ENCODE data around the gene MARCKSL1.

The MARCKSL1 gene

DNA sequence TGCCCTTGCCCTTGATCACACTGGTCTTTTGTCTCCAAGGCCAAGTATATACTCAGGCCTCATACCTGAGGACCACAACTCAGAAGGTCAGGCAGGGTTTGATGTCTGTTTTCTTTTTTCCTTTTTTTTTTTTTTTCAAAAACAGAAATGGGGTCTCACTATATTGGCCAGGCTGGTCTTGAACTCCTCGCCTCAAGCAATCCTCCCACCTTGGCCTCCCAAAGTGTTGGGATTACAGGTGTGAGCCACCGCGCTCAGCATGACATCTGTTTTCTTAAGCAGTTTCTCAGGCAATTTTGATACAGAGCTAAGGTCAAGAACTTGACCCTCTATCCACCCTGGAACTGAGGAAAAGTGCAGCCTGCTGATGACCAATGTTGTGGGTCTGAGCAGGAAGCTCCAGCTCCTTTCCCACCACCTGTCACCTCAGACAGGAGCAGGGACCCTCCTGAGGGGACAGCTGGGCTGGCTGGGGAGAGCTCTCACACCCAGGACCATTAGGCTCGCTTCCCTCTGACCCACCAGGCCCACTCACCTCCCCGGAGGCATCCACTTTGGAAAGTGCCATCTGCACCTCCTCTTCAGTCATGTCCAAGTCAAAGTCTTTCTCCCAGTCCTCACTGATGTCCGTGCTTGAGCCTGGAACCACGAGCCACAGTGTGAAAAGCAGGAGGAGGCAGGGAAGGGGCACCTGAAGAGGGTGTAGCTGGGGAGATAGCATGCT is 32.0 kb upstream of the MARCKSL1 start:
- TF ChIP-seq CTCF (IDR thresholded peaks at IDR 0.05; ENCODE audit: control insufficient read depth, insufficient read depth, low read depth, low read length, missing control alignments) = no peak
- DNase-seq (ENCODE audit: low read depth) = no peak
- no peak overlapping the region for H3K4me3 ChIP-seq (ENCODE audit: control insufficient read depth, low read depth, low read length)

- H3K4me3 ChIP-seq (ENCODE audit: control insufficient read depth, low read depth, low read length) = no peak overlapping the region
- DNase-seq (ENCODE audit: low read depth) = no peak
- TF ChIP-seq CTCF (IDR thresholded peaks at IDR 0.05; ENCODE audit: control insufficient read depth, insufficient read depth, low read depth, low read length, missing control alignments) = no peak
Observed at GRCh38 chr1:32365445-32365844, 29.4 kb upstream of the MARCKSL1 start.

GRCh38 chr1:32364836-32365235 is 28.8 kb upstream of the MARCKSL1 start:
- DNase-seq (ENCODE audit: low read depth) = no peak
- no peak for TF ChIP-seq CTCF (IDR thresholded peaks at IDR 0.05; ENCODE audit: control insufficient read depth, insufficient read depth, low read depth, low read length, missing control alignments)
- H3K4me3 ChIP-seq (ENCODE audit: control insufficient read depth, low read depth, low read length) = no peak overlapping the region

GRCh38 chr1:32363713-32364112 is 27.7 kb upstream of the MARCKSL1 start:
- no peak overlapping the region for H3K4me3 ChIP-seq (ENCODE audit: control insufficient read depth, low read depth, low read length)
- TF ChIP-seq CTCF (IDR thresholded peaks at IDR 0.05; ENCODE audit: control insufficient read depth, insufficient read depth, low read depth, low read length, missing control alignments) = no peak
- DNase-seq (ENCODE audit: low read depth) = no peak

GRCh38 chr1:32362474-32363313 is 26.7 kb upstream of the MARCKSL1 start, which contains the start of the genes FAM229A and TSSK3:
TSS of gene FAM229A (minus strand) at chr1:32362485. CDS start at chr1:32362091, 394 bp downstream.
TSS of gene TSSK3 (plus strand) at chr1:32362539. CDS start at chr1:32362702, 163 bp downstream.
- TF ChIP-seq CTCF (IDR thresholded peaks at IDR 0.05; ENCODE audit: control insufficient read depth, insufficient read depth, low read depth, low read length, missing control alignments) = no peak
- H3K4me3 ChIP-seq (ENCODE audit: control insufficient read depth, low read depth, low read length) = peak within 1 kb of the TSS; percentile 33
- no peak for DNase-seq (ENCODE audit: low read depth)

DNA sequence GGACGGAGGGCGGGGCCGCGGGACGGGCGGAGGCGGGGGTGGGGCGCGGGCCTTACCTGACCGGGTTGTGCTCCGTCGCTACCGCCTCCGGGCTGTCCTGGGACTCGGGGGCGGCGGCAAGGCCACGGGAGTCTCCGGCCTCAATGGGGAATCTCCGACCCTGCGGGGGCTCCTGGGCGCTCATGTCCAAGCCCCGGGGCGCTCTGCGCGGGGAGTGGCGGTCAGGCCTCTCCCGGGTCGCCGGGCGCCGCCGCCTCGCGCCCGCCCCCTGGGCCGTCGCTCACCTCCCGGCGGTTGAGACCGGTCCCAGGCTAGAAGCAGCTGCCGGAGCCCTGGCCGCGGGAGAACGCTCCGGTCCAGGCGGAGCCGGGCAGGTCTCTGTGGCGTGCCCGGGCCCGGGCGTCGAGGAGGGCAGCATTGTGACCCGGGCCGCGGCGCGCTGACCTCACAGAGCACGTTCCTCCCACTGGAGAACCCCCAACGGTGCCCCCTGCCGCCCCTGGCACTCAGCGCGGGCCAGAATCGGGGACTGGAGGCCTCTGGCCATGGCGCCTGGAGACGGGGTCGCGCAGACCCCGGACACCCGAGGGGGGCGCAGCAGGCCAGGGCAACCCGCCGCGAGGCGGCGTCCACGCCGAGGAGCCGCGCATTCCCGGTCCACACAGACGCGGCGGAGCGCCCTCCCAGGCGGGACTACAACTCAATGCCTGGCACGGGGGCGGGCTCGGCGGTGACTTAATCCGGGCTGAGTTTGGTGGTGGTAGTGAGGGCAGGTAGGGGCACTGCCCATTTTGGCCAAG is 25.8 kb upstream of the MARCKSL1 start:
- no peak for DNase-seq (ENCODE audit: low read depth)
- peak overlapping the region; percentile 33 for H3K4me3 ChIP-seq (ENCODE audit: control insufficient read depth, low read depth, low read length)
- TF ChIP-seq CTCF (IDR thresholded peaks at IDR 0.05; ENCODE audit: control insufficient read depth, insufficient read depth, low read depth, low read length, missing control alignments) = peak; percentile 32

Measured in AG09309 (cell line).